ENCODE measurements around the gene CHD3.

DNA sequence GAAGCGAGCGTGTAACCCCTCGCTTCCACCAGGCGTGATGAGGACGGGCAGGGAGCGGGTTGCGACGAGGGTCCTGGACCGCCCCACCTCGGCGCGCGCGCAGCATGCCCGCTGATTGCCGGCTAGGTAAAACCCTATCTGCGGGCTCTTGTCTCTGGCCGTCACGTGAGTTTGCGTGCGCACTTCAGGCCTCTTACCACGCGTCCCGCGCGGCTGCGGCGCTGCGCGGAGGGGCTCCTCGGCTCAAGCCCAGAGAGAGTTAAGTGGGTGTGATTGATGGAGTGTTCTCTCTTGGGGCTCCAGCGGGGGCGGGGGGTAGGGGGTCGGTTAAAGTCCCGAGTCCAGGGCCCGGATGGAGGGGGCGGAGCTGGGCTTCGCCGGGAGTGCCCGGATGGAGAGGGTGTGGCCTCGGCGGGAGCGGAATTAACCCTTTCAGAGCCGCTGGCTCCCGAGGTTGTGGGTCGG lies 46.6 kb upstream of the CHD3 start:
- peak; percentile 40; the same call in 1 of the 2 replicates for TF ChIP-seq ZNF629 (tag by site-specific recombination; IDR thresholded peaks at IDR 0.05)
- TF ChIP-seq, protein P1, sequence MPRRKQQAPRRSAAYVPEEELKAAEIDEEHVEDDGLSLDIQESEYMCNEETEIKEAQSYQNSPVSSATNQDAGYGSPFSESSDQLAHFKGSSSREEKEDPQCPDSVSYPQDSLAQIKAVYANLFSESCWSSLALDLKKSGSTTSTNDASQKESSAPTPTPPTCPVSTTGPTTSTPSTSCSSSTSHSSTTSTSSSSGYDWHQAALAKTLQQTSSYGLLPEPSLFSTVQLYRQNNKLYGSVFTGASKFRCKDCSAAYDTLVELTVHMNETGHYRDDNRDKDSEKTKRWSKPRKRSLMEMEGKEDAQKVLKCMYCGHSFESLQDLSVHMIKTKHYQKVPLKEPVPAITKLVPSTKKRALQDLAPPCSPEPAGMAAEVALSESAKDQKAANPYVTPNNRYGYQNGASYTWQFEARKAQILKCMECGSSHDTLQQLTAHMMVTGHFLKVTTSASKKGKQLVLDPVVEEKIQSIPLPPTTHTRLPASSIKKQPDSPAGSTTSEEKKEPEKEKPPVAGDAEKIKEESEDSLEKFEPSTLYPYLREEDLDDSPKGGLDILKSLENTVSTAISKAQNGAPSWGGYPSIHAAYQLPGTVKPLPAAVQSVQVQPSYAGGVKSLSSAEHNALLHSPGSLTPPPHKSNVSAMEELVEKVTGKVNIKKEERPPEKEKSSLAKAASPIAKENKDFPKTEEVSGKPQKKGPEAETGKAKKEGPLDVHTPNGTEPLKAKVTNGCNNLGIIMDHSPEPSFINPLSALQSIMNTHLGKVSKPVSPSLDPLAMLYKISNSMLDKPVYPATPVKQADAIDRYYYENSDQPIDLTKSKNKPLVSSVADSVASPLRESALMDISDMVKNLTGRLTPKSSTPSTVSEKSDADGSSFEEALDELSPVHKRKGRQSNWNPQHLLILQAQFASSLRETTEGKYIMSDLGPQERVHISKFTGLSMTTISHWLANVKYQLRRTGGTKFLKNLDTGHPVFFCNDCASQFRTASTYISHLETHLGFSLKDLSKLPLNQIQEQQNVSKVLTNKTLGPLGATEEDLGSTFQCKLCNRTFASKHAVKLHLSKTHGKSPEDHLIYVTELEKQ (tag by site-specific recombination; IDR thresholded peaks at IDR 0.05; ENCODE audit: borderline replicate concordance), result no peak; the same call in 1 of the 2 replicates
- TF ChIP-seq, protein P2, sequence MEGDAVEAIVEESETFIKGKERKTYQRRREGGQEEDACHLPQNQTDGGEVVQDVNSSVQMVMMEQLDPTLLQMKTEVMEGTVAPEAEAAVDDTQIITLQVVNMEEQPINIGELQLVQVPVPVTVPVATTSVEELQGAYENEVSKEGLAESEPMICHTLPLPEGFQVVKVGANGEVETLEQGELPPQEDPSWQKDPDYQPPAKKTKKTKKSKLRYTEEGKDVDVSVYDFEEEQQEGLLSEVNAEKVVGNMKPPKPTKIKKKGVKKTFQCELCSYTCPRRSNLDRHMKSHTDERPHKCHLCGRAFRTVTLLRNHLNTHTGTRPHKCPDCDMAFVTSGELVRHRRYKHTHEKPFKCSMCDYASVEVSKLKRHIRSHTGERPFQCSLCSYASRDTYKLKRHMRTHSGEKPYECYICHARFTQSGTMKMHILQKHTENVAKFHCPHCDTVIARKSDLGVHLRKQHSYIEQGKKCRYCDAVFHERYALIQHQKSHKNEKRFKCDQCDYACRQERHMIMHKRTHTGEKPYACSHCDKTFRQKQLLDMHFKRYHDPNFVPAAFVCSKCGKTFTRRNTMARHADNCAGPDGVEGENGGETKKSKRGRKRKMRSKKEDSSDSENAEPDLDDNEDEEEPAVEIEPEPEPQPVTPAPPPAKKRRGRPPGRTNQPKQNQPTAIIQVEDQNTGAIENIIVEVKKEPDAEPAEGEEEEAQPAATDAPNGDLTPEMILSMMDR (tag by site-specific recombination; IDR thresholded peaks at IDR 0.05), result 0 out of 2 replicates have a peak, but pooled peaks have one; percentile 6
- TF ChIP-seq ZBTB8A (tag by site-specific recombination; IDR thresholded peaks at IDR 0.05), result peak; percentile 68
- TF ChIP-seq, protein P3, sequence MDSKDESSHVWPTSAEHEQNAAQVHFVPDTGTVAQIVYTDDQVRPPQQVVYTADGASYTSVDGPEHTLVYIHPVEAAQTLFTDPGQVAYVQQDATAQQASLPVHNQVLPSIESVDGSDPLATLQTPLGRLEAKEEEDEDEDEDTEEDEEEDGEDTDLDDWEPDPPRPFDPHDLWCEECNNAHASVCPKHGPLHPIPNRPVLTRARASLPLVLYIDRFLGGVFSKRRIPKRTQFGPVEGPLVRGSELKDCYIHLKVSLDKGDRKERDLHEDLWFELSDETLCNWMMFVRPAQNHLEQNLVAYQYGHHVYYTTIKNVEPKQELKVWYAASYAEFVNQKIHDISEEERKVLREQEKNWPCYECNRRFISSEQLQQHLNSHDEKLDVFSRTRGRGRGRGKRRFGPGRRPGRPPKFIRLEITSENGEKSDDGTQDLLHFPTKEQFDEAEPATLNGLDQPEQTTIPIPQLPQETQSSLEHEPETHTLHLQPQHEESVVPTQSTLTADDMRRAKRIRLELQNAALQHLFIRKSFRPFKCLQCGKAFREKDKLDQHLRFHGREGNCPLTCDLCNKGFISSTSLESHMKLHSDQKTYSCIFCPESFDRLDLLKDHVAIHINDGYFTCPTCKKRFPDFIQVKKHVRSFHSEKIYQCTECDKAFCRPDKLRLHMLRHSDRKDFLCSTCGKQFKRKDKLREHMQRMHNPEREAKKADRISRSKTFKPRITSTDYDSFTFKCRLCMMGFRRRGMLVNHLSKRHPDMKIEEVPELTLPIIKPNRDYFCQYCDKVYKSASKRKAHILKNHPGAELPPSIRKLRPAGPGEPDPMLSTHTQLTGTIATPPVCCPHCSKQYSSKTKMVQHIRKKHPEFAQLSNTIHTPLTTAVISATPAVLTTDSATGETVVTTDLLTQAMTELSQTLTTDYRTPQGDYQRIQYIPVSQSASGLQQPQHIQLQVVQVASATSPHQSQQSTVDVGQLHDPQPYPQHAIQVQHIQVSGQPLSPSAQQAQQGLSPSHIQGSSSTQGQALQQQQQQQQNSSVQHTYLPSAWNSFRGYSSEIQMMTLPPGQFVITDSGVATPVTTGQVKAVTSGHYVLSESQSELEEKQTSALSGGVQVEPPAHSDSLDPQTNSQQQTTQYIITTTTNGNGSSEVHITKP (tag by site-specific recombination; IDR thresholded peaks at IDR 0.05), result peak; percentile 77
- no peak for TF ChIP-seq ZNF274 (IDR thresholded peaks at IDR 0.05; ENCODE audit: low read length)
- TF ChIP-seq ZNF274 (tag by site-specific recombination; IDR thresholded peaks at IDR 0.05; ENCODE audit: borderline replicate concordance), result no peak
- TF ChIP-seq MYNN (tag by site-specific recombination; IDR thresholded peaks at IDR 0.05; ENCODE audit: borderline replicate concordance), result no peak; the same call in 1 of the 2 replicates
- TF ChIP-seq MZF1 (tag by site-specific recombination; IDR thresholded peaks at IDR 0.05; ENCODE audit: borderline replicate concordance), result no peak
- TF ChIP-seq TCF7L2 (IDR thresholded peaks at IDR 0.05; ENCODE audit: borderline replicate concordance, low read depth, low read length), result no peak
- peak; percentile 2; the same call in 1 of the 2 replicates for TF ChIP-seq ZNF146 (tag by site-specific recombination; IDR thresholded peaks at IDR 0.05)
- no peak for TF ChIP-seq ZFP41 (tag by site-specific recombination; IDR thresholded peaks at IDR 0.05; ENCODE audit: borderline replicate concordance)
- no peak for TF ChIP-seq ZNF596 (tag by site-specific recombination; IDR thresholded peaks at IDR 0.05)
